Measurements from ENCODE around the gene REP15. TPM values are rescaled to one million over a fixed set of nuclear protein-coding genes. Genes with fewer than 3 reads are reported as not detected.
A peak's percentile ranks its signal among the peaks of the same experiment; 100 is the strongest.
"Not testable (repeated sequence)": the region's sequence is repeated elsewhere in the genome, so short reads cannot be mapped to it uniquely, and the experiment has no call there.

Gene REP15
- total RNA-seq, 2 donors from 2014 or later: 2.4 to 7.6 TPM

DNA sequence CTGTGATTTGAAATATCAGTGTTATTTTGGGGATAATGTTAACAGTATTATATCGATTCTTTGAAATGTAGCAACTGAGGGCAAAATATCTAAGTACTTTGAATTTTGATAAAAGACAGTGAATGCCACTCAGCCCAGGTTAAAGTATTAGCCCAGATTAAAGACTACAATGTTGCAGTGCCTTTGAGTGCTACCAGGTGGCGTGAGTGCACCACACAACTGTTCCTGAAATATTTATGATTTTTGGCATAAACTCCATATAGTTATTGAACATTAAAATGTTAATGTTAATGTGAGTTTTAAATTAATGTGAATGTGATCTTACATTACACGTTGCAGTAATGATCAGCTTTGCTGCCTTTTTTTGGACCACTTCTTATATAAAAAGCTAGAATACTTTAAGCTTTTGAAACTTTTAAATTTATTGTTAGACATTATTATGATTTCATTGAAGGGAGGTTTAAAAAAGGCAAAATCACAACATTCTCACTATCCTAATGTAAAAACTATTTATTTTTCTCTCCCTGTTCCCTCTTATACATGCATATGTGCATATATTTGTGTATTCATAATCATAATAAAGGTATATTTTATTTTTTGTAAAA lies 36.9 kb downstream of the REP15 start:
- Histone ChIP-seq H3K9me3 (ENCODE audit: control insufficient read depth, low read length) (no peaks in the 10 kb centered on the region), H3K4me3 (ENCODE audit: low read length) (no peak overlapping the region), H3K27me3 (ENCODE audit: control insufficient read depth, insufficient read depth, low read length, poor library complexity, severe bottlenecking) (no peaks in the 10 kb centered on the region), H3K36me3 (ENCODE audit: control insufficient read depth, insufficient read depth, low read length) (peaks cover 70% of the 10 kb centered on the region), H3K9ac (ENCODE audit: extremely low read depth, low read length, poor library complexity, severe bottlenecking) (no peak overlapping the region), H3K4me1 (ENCODE audit: control insufficient read depth, insufficient read depth, low read length) (no peaks in the 10 kb centered on the region), H3K27ac (ENCODE audit: low read depth, low read length) (no peak overlapping the region)
- Mint-ChIP-seq H3K27me3 (ENCODE audit: insufficient read depth) (no peaks in the 10 kb centered on the region), H3K36me3 (ENCODE audit: low read depth) (peaks cover 60% of the 10 kb centered on the region), H3K4me1 (peaks cover 12% of the 10 kb centered on the region), H3K27ac (no peak overlapping the region), H3K9me3 (no peaks in the 10 kb centered on the region), H3K4me3 (no peak overlapping the region)
- DNase-seq: peak; percentile 58
- WGBS, 2 experiments (ENCODE audit: insufficient coverage in 1 of 2, insufficient read length in 1 of 2): 45% methylated on average over 3 of the region's 3 CpGs; no CpG with 5 or more reads in 1 of the 2 experiments
- TF ChIP-seq CTCF (conservative IDR thresholded peaks at IDR 0.05): peak; percentile 99

DNA sequence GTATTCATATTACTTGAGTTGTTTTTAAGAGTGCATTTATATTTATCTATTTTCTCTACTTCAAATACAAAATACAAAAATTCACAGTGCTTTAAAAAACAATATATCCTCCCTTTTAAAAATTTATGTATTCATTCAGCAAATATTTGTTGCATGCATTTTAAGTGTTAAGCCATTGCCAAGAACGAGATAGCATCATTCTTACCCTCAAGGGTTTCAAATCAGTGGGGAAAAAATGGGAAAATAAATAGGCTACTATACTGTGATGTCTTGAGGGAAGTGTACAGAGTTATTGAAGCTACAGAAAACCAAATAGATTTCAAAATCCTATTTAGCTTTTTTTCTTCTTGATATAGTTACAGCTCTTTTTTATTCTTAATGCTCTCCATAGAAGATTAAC lies 37.5 kb downstream of the REP15 start:
- peaks cover 59% of the 10 kb centered on the region for H3K36me3 Mint-ChIP-seq (ENCODE audit: low read depth)
- 92% methylated on average over 1 of the region's 1 CpG; no CpG with 5 or more reads in 1 of the 2 experiments for WGBS, 2 experiments (ENCODE audit: insufficient coverage in 1 of 2, insufficient read length in 1 of 2)
- H3K9me3 Mint-ChIP-seq: no peaks in the 10 kb centered on the region

DNA sequence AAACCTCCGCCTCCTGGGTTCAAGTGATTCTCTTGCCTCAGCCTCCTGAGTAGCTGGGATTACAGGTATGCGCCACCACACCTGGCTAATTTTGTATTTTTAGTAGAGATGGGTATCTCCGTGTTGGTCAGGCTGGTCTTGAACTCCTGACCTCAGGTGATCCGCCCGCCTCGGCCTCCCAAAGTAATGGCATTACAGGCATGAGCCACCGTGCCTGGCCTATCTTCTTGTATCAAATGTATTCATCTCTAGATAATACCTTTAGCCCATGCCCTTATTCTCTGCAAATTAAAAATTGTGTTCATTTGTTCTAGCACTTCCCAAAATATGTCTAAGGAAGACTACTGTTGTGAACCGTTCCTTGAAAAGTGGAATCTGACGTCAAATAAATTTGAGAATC lies 38.1 kb downstream of the REP15 start:
- not testable (repeated sequence) for DNase-seq; H3K4me3 Mint-ChIP-seq; H3K27ac ChIP-seq (ENCODE audit: low read depth, low read length); H3K9me3 ChIP-seq (ENCODE audit: control insufficient read depth, low read length); H3K27ac Mint-ChIP-seq; H3K27me3 Mint-ChIP-seq (ENCODE audit: insufficient read depth); H3K9ac ChIP-seq (ENCODE audit: extremely low read depth, low read length, poor library complexity, severe bottlenecking); H3K4me1 ChIP-seq (ENCODE audit: control insufficient read depth, insufficient read depth, low read length); H3K27me3 ChIP-seq (ENCODE audit: control insufficient read depth, insufficient read depth, low read length, poor library complexity, severe bottlenecking); H3K4me1 Mint-ChIP-seq; H3K4me3 ChIP-seq (ENCODE audit: low read length); H3K9me3 Mint-ChIP-seq
- H3K36me3 ChIP-seq (ENCODE audit: control insufficient read depth, insufficient read depth, low read length): peaks cover 82% of the 10 kb centered on the region
- peaks cover 61% of the 10 kb centered on the region for H3K36me3 Mint-ChIP-seq (ENCODE audit: low read depth)
- 96 to 100% methylated on average over 5 to 9 of the region's 9 CpGs for WGBS, 2 experiments (ENCODE audit: insufficient coverage in 1 of 2, insufficient read length in 1 of 2)

More for the DNA sequence above, 37.5 kb downstream of the REP15 start:
- no peaks in the 10 kb centered on the region for H3K9me3 ChIP-seq (ENCODE audit: control insufficient read depth, low read length)
- H3K36me3 ChIP-seq (ENCODE audit: control insufficient read depth, insufficient read depth, low read length): peaks cover 76% of the 10 kb centered on the region
- DNase-seq: no peak
- no peak for TF ChIP-seq CTCF (conservative IDR thresholded peaks at IDR 0.05)
- H3K4me3 Mint-ChIP-seq: no peak overlapping the region
- no peaks in the 10 kb centered on the region for H3K27me3 Mint-ChIP-seq (ENCODE audit: insufficient read depth)
- no peak overlapping the region for H3K27ac Mint-ChIP-seq
- H3K4me1 ChIP-seq (ENCODE audit: control insufficient read depth, insufficient read depth, low read length): no peaks in the 10 kb centered on the region
- H3K4me1 Mint-ChIP-seq: peaks cover 6% of the 10 kb centered on the region
- H3K4me3 ChIP-seq (ENCODE audit: low read length): no peak overlapping the region
- no peak overlapping the region for H3K27ac ChIP-seq (ENCODE audit: low read depth, low read length)
- H3K9ac ChIP-seq (ENCODE audit: extremely low read depth, low read length, poor library complexity, severe bottlenecking): no peak overlapping the region
- no peaks in the 10 kb centered on the region for H3K27me3 ChIP-seq (ENCODE audit: control insufficient read depth, insufficient read depth, low read length, poor library complexity, severe bottlenecking)

DNA sequence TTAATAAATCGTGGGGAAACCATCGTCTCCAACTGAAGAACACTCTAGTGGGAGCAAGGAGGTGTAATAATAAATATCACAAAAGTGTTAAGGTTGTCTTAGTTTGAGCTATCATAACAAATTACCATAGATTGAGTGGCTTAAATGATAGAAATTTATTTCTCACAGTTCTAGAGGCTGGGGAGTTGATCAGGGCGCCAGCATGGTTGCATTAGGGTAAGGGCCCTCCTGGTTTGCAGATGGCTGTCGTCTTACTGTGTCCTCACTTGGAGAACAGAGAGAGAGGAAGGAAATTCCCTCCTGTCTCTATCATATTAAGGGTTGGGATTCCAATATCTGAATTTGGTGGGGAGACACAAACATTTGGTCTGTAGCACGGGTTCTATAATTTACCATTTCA lies 47.4 kb downstream of the REP15 start:
- Histone ChIP-seq H3K27me3 (ENCODE audit: control insufficient read depth, insufficient read depth, low read length, poor library complexity, severe bottlenecking) (no peaks in the 10 kb centered on the region), H3K36me3 (ENCODE audit: control insufficient read depth, insufficient read depth, low read length) (peaks cover 64% of the 10 kb centered on the region), H3K9ac (ENCODE audit: extremely low read depth, low read length, poor library complexity, severe bottlenecking) (no peak overlapping the region), H3K27ac (ENCODE audit: low read depth, low read length) (no peak overlapping the region), H3K4me3 (ENCODE audit: low read length) (no peak overlapping the region), H3K9me3 (ENCODE audit: control insufficient read depth, low read length) (no peaks in the 10 kb centered on the region), H3K4me1 (ENCODE audit: control insufficient read depth, insufficient read depth, low read length) (no peaks in the 10 kb centered on the region)
- Mint-ChIP-seq H3K36me3 (ENCODE audit: low read depth) (peaks cover 66% of the 10 kb centered on the region), H3K9me3 (peaks cover 4% of the 10 kb centered on the region), H3K27me3 (ENCODE audit: insufficient read depth) (no peaks in the 10 kb centered on the region), H3K27ac (no peak overlapping the region), H3K4me3 (no peak overlapping the region), H3K4me1 (no peaks in the 10 kb centered on the region)
- no peak for TF ChIP-seq CTCF (conservative IDR thresholded peaks at IDR 0.05)
- no peak for DNase-seq
- WGBS, 2 experiments (ENCODE audit: insufficient coverage in 1 of 2, insufficient read length in 1 of 2): 97 to 100% methylated on average over 2 to 4 of the region's 5 CpGs

- H3K36me3 ChIP-seq (ENCODE audit: control insufficient read depth, insufficient read depth, low read length): peaks cover 55% of the 10 kb centered on the region
- not testable (repeated sequence) for H3K9ac ChIP-seq (ENCODE audit: extremely low read depth, low read length, poor library complexity, severe bottlenecking); H3K4me1 ChIP-seq (ENCODE audit: control insufficient read depth, insufficient read depth, low read length); H3K27ac ChIP-seq (ENCODE audit: low read depth, low read length); H3K4me3 Mint-ChIP-seq; H3K27me3 Mint-ChIP-seq (ENCODE audit: insufficient read depth); H3K9me3 Mint-ChIP-seq; H3K4me3 ChIP-seq (ENCODE audit: low read length); H3K4me1 Mint-ChIP-seq; H3K27ac Mint-ChIP-seq; H3K9me3 ChIP-seq (ENCODE audit: control insufficient read depth, low read length); DNase-seq; H3K27me3 ChIP-seq (ENCODE audit: control insufficient read depth, insufficient read depth, low read length, poor library complexity, severe bottlenecking)
- H3K36me3 Mint-ChIP-seq (ENCODE audit: low read depth): peaks cover 48% of the 10 kb centered on the region
- 100% methylated on average over 1 of the region's 1 CpG; no CpG with 5 or more reads in 1 of the 2 experiments for WGBS, 2 experiments (ENCODE audit: insufficient coverage in 1 of 2, insufficient read length in 1 of 2)
Measured at GRCh38 chr12:27745734-27746133, 49.5 kb downstream of the REP15 start.
